NCI-H2227 (cell line): ENCODE data around the gene C14orf180.
"Not testable (repeated sequence)": the region's sequence is repeated elsewhere in the genome, so short reads cannot be mapped to it uniquely, and the experiment has no call there.

Experiments used
- DNase-seq: peaks from one replicate; lab custom pipeline; 2025; ENCODE audit not compliant: unreplicated experiment; lab: John Stamatoyannopoulos, UW

The C14orf180 gene

DNA sequence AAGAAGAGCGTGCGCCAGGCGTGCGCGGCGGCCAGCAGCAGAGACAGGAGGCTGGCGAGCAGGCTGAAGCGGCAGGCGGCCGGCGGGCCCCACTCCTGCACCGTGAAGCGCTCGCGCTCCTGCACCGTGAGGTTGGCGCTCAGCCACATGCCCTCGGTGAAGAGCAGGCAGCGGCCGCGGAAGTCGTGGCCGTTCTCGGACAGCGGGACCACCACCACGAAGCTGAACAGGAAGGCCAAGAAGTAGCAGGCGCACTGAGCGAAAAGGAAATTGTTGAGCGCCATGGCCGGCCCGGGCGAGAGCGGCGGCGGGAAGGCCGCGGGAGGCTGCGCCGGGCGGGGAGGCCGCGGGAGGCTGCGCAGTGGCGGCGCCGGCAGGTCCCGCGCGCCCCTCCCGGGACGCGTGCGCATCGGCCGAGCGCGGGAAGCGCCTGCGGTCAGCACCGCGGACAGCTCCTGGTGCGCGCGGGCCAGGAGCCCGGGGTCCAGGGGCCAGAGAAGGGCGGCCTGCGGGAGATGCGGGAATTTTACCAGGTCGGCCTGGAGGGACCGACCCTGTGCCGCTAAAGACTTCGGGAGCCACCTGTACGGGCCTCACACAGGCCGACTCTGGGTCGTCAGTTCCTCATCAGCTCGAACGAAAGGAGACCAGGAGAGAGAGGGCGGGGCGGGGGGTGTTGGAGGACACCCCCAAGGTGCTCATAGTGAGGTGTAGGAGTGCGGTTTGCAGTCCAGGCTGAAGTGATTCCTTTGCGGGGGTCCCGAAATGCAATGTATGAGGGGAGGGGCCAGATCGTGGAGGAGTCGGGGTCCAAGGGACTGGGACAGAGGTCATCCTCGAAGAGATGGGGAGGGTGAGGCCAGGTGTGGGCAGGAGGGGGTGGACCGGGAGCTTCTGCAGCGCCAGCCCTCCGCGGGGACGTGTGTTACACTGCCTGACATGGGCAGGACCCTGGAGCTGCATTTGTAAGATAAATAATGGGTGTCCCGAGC, 25.2 kb downstream of the C14orf180 start, which contains the start of gene TMEM179:
TSS of gene TMEM179 (minus strand) at position 315 of the 992 bp plus-strand sequence. CDS start at position 284, 31 bp downstream.
- DNase-seq: peak; percentile 69

- no peak for DNase-seq
Observed at GRCh38 chr14:104609666-104610065, 30.1 kb downstream of the C14orf180 start.

- DNase-seq: no peak
Observed at GRCh38 chr14:104610749-104611310, 31.3 kb downstream of the C14orf180 start.

GRCh38 chr14:104611881-104612280, 32.3 kb downstream of the C14orf180 start:
- no peak for DNase-seq

DNA sequence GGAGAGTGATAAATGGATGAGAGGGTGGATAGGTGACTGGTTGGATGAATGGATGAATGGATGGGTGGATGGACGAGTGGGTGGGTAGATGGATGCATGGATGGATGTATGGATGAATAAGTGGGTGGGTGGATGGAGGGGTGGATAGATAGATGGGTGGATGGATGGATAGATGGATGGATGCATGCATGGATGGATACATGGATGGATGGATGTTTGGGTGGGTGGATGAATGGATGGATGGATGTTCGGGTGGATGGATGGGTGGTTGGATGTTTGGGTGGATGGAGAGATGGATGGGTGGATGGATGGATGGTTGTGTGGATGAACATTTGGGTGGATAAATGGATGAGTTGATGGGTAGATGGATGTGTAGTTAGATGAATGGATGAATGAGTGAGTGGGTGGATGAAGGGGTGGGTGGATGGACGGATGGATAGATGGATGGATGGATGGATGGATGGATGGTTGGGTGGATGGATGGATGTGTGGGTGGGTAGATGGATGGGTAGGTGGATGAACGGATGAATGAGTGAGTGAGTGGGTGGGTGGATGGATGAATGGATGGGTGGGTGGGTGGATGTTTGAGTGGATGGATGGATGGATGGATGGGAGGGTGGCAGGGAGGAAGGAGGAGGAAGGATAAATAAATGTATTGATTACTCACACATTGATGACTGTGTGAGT, 34.7 kb downstream of the C14orf180 start:
- DNase-seq: no peak

GRCh38 chr14:104624939-104625338, 45.4 kb downstream of the C14orf180 start:
- no peak for DNase-seq

DNA sequence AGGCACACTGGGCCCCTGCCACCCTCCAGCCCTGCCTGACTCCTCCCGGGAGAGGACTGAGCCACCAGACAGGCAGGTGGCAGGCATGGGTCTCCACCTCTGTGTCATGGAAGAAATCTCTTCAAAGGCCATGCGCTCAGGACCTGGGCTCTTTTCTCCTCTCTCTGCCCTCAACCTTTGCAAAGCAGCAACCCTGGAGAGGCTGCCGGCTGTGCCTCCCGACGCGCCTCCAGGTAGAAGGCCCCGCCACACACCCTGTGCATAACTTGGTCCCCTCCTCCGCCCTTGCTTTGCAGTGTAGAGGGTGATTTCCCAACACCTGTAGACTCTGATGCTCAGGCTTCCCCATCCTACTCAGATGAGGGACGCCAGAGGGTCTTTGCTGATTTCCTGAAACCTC, 53.2 kb downstream of the C14orf180 start:
- DNase-seq: no peak

GRCh38 chr14:104633276-104634137, 53.9 kb downstream of the C14orf180 start:
- no peak for DNase-seq

DNA sequence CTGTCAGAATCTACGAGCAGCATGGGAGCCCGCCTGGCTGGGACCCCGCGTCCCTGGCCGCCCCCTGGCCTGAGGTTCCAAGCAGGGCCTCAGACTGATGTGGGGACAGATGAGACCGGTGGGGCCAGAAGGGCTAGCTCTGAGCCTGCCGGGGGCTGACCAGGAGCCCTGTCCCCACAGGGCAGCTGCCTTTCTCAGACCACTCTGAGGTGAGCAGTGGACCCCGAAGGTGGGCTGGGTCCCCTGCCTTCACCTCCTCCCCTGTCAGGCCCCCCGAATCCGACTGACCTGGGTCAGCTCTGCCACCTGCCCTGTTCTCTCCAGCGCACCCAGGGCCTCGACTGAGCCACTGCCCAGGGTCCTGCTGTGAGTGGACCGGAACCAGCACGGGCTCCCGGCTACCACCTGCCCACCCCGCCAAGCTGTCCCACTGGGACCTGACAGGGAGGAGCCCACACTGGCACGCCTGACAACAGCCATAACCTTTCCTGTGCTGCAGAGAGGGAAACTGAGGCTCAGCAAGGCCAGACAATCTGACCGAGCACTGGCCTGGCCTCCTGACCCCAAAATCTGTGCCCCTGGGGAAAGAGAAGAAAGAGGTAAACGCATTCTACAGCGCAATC, 54.7 kb downstream of the C14orf180 start:
- no peak for DNase-seq

DNA sequence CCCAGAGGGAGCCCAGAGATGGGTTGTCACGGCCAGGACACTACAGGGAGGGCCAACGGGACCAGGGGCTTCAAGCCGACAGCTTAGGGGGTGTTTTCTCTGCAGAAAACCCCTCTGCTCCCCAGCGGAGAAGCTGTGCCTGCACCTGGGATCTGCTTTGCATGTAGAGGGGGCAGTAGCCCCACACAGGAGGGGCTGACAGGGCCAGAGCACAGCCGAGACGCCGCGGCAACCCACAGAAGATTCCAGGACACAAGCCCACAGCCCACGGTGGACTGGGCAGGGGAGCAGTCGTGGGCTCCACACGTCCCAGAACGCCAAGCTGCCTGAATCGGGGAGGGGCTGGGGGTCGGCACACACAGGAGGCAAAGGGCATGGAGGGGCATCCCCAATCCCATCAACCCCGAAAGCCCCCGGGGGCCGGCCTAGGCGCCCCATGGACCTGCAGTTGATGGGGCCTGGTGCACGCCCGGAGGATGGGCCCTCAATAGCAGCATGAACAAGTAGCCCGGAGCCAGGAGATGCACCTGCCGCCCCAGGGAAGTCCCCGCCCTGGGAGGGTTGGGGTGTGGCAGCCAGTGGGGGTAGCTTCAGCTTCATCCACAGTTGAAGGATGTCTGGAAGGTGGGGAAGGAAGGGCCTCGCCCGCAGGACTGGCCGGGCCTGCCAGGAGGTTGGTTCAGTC, 55.5 kb downstream of the C14orf180 start:
- no peak for DNase-seq

GRCh38 chr14:104635717-104636116, 56.2 kb downstream of the C14orf180 start:
- DNase-seq: no peak

- DNase-seq: no peak
Observed at GRCh38 chr14:104636131-104636530, 56.6 kb downstream of the C14orf180 start.

DNA sequence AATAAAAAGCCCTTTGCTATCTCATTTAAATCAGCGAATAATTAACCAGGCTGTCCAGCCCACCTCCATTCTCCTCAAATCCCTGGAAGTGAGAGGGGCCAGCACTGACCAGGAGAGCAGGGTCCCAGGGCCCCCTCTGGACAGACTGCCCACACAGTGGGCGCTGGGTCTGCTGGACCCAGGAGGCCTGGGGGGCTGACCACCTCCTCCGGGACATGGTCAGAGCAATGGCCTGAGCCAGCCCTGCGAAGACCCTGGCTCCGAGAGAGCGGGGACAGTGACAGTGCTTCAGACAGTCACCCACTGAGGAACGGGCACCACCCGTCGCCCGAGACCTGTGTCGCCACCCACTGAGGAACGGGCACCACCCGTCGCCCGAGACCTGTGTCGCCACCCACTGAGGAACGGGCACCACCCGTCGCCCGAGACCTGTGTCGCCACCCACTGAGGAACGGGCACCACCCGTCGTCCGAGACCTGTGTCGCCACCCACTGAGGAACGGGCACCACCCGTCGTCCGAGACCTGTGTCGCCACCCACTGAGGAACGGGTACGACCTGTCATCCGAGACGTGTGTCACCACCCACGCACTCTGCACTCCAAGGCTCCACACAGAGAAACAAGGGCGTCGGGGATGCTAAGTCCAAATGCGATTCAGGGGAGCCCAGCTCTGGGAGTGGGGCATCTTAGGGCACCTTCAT, 57.4 kb downstream of the C14orf180 start:
- not testable (repeated sequence) for DNase-seq

GRCh38 chr14:104637546-104638003, 58.0 kb downstream of the C14orf180 start:
- no peak for DNase-seq

GRCh38 chr14:104638190-104638589, 58.6 kb downstream of the C14orf180 start:
- no peak for DNase-seq

DNA sequence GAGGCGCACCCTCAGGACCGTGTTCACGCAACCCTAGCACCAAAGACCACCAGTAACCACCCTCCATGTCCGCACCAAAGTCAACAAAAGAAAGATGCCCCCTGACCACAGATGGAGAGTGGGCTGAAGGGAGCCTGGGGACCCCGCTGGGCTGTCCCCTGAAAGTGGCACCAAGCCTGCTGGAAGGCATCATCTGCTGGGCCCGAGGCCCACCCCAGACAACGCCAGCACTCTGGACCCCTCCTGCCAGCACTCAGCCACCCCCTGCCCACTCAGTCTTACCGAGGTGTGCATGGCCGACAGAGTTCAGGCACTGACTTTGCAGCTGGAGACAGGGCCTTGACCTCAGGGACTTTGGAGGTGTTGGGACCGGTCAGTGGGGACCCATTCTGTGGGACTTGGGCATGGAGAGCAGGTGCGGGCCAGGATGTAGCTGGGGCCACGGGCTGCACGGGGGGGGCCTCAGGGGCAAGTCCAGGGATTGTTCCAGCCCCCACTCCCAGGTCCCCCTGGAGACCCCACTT, 59.4 kb downstream of the C14orf180 start:
- no peak for DNase-seq

DNA sequence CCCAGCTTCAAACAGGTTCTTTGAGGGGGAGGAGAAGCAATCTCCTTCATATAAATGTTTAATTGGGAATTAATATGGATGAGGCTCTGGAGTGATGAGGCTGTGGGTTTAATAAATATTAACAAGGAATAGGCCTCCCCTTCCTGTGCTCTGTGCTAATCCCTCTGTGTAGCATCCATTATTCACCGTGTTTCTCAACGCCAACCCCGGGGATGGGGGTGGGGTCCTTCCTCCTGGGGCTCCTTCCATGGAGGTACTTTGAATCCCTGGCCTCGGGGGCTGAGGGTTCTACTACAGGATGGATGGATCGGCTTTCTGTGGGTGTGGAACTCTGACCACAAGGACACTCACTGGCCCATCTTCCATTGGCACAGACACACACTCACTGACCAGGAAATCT, 59.9 kb downstream of the C14orf180 start:
- DNase-seq: no peak
